Measurements from ENCODE around the gene YWHAB. TPM values are rescaled to one million over a fixed set of nuclear protein-coding genes. Genes with fewer than 3 reads are reported as not detected.

YWHAB gene
- total and polyA plus RNA-seq, 2 of the 4 experiments (the other 2 are of a cell fraction): 78.0 to 102 TPM

DNA sequence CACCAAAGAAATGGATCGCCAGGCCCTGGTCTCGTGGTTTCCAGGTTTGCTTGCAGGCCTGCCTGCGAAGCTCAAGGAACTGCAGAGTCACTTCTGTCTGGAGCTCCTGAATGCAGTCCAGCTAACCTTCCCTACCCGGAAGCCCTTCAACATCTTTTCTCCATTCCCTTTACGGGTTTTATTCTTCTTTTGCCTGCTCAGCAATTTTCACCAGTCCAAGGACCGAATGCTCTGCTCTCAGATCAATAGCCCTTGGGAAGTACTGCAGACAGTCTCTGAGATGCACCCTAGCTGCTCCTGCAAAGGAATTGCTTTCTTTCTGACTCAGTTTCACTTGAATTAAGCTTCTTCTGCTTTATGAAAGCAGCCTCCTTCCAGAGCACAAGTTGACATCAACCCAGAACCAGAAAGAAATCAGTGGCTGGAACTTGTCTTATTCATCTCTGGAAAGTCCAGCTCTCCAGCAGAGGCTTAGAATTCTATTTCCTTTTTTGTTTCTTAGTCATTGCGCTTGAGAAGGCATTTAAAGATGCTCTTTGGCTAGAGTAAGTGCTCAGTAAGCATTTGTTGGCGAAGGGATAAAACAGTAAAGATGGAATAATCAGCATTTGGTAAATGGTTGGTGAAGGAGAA is 18.7 kb upstream of the YWHAB start:
- in situ Hi-C loops (cut with MboI; ENCODE audit: low sequenced_read_pairs) (loop anchor here (5.0 to 25.0 kb wide), 3 partner anchors 125 to 480 kb away; no protein-coding TSS in a partner anchor), dilution Hi-C loops (cut with HindIII; ENCODE audit: low sequenced_read_pairs, unreplicated experiment) (no loop called here), intact Hi-C loops (cut with micrococcal nuclease) (loop anchor here (1.0 to 2.0 kb wide), 3 partner anchors 120 to 478 kb away; no protein-coding TSS in a partner anchor)
- Histone ChIP-seq H3K36me3 (ENCODE audit: control insufficient read depth, insufficient read depth, low read length) (no peaks in the 10 kb centered on the region), H3K27me3 (ENCODE audit: control insufficient read depth, insufficient read depth, low read length) (peaks cover 29% of the 10 kb centered on the region), H3K23ac (ENCODE audit: low read depth, low read length) (no peak overlapping the region), H2AK9ac (replicated peaks; ENCODE audit: low read depth, low read length, poor library complexity) (no peak overlapping the region), H3K79me1 (ENCODE audit: low read depth in 1 of 2, low read length in 2 of 2) (no peaks in the 10 kb centered on the region), H3K9me1 (ENCODE audit: insufficient read depth, low read length) (no peaks in the 10 kb centered on the region), H3K56ac (ENCODE audit: extremely low read depth, insufficient read depth, low read length) (no peak overlapping the region), H3K4me3 (ENCODE audit: insufficient read depth, low read depth, low read length) (no peak overlapping the region), H3K4me1 (ENCODE audit: control insufficient read depth, insufficient read depth, low read length) (no peaks in the 10 kb centered on the region), H4K8ac (ENCODE audit: low read depth in 2 of 2, low read length in 2 of 2) (no peak overlapping the region), H2BK120ac (ENCODE audit: low read depth, low read length) (no peak overlapping the region), H2BK15ac (ENCODE audit: low read depth, low read length) (no peak overlapping the region), H2BK5ac (ENCODE audit: low read depth, low read length, poor library complexity, severe bottlenecking) (no peak overlapping the region), H3K9me3 (ENCODE audit: control insufficient read depth, insufficient read depth, low read length) (no peaks in the 10 kb centered on the region), H4K20me1 (ENCODE audit: insufficient read depth, low read length) (no peaks in the 10 kb centered on the region), H2AFZ (replicated peaks; ENCODE audit: low read length, poor library complexity) (no peak overlapping the region), H3K18ac (ENCODE audit: low read depth, low read length) (no peak overlapping the region), H3K4me2 (ENCODE audit: low read depth, low read length) (no peak overlapping the region), H3K27ac (ENCODE audit: insufficient read depth, low read length) (no peak overlapping the region), H2AK5ac (ENCODE audit: low read depth, low read length) (no peak overlapping the region), H4K91ac (ENCODE audit: insufficient read depth, low read depth, low read length) (no peak overlapping the region), H2BK20ac (ENCODE audit: low read depth, low read length) (no peak overlapping the region), H3K14ac (replicated peaks; ENCODE audit: low read depth, low read length) (no peak overlapping the region), H3K9ac (ENCODE audit: low read depth, low read length) (no peak overlapping the region), H3K4ac (ENCODE audit: low read depth, low read length) (no peak overlapping the region), H4K5ac (ENCODE audit: low read depth, low read length) (no peak overlapping the region)
- CTCF ChIA-PET: interaction anchor here (0.8 to 1.7 kb wide), 5 partner anchors 19 to 183 kb away, joined by 3 to 6 read pairs (median 3); partner anchors contain the start of gene YWHAB
- WGBS, 2 experiments (ENCODE audit: extremely low coverage in 2 of 2, insufficient read length in 1 of 2): 67% methylated on average over 3 of the region's 8 CpGs; no CpG with 5 or more reads in 1 of the 2 experiments
- no TSS peak for BruUV-seq (replicated peaks)
- TF ChIP-seq BHLHE40 (IDR thresholded peaks at IDR 0.05; ENCODE audit: low read depth, low read length) (no peak), POLR2A (IDR thresholded peaks at IDR 0.05; ENCODE audit: low read depth, low read length) (no peak), RAD21 (IDR thresholded peaks at IDR 0.05; ENCODE audit: low read length) (no peak), MAFK (IDR thresholded peaks at IDR 0.05; ENCODE audit: low read depth, low read length) (peak; percentile 93), CEBPB (IDR thresholded peaks at IDR 0.05; ENCODE audit: low read depth, low read length) (no peak), FOS (IDR thresholded peaks at IDR 0.05; ENCODE audit: low read depth, low read length) (no peak)
- no peak for DNase-seq
- POLR2A ChIA-PET (ENCODE audit: unreplicated experiment): no interaction called here
- ATAC-seq (ENCODE audit: low read depth): no peak

All from IMR-90 (cell line).